Subcutaneous adipose tissue (tissue), 4 donors: Measurements from ENCODE around the gene SYNGR1. TPM values are rescaled to one million over a fixed set of nuclear protein-coding genes. Genes with fewer than 3 reads are reported as not detected.

ENCODE experiments used
- total RNA-seq, 4 donors: library from RNA; depleted of rRNA; stranded (reverse); fragments of >200 nt; gene quantifications; one replicate each; pipeline ENCODE4 v1.1.0, GENCODE V29; 2016
- TF ChIP-seq, protein P1 (sequence below): fragments of 450-650 bp; IDR thresholded peaks from one replicate; pipeline ENCODE4 v1.5.1; 2016; ENCODE audit warnings: low read depth, mild to moderate bottlenecking, control low read depth, antibody characterized with exemption, moderate library complexity

Gene SYNGR1
- total RNA-seq, 4 donors from 2014 or later = 2.6 to 15.3 (median 3.7) TPM

DNA sequence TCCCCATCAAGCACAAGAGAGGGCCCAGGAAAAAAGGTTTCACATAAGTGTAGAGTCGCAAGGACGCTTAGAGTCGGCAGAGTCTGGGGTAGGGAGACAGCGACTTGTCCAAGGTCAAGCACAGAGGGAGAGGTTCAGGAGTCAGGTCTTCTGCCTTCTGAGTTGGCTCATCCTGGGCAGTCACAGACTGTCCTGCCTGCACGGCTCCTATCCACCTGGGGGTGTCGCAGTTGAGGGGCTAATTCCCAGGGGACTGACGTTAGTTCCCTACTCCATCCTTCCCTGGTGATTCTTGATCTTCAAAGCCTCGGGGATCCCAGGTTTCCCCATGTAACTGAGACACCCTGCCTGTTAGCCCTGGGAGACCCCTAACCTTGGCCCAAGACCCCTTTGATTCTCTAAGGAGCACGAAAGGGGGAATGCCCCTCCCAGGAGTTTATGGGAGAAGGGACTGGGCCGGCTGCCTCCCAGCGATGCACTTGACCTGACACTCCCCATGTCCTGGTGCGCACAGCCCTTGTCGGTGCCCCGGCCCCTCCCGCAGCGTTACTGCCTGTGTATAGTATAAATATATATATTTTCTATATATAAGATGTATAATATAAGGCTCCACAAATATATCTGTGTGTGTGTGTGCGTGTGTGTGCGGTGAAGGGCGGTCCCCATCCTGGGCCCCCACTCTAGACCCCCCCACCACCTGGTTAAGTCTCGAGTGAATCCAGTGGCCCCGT is 35.1 kb downstream of the SYNGR1 start:
- TF ChIP-seq, protein P1, sequence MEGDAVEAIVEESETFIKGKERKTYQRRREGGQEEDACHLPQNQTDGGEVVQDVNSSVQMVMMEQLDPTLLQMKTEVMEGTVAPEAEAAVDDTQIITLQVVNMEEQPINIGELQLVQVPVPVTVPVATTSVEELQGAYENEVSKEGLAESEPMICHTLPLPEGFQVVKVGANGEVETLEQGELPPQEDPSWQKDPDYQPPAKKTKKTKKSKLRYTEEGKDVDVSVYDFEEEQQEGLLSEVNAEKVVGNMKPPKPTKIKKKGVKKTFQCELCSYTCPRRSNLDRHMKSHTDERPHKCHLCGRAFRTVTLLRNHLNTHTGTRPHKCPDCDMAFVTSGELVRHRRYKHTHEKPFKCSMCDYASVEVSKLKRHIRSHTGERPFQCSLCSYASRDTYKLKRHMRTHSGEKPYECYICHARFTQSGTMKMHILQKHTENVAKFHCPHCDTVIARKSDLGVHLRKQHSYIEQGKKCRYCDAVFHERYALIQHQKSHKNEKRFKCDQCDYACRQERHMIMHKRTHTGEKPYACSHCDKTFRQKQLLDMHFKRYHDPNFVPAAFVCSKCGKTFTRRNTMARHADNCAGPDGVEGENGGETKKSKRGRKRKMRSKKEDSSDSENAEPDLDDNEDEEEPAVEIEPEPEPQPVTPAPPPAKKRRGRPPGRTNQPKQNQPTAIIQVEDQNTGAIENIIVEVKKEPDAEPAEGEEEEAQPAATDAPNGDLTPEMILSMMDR = no peak

DNA sequence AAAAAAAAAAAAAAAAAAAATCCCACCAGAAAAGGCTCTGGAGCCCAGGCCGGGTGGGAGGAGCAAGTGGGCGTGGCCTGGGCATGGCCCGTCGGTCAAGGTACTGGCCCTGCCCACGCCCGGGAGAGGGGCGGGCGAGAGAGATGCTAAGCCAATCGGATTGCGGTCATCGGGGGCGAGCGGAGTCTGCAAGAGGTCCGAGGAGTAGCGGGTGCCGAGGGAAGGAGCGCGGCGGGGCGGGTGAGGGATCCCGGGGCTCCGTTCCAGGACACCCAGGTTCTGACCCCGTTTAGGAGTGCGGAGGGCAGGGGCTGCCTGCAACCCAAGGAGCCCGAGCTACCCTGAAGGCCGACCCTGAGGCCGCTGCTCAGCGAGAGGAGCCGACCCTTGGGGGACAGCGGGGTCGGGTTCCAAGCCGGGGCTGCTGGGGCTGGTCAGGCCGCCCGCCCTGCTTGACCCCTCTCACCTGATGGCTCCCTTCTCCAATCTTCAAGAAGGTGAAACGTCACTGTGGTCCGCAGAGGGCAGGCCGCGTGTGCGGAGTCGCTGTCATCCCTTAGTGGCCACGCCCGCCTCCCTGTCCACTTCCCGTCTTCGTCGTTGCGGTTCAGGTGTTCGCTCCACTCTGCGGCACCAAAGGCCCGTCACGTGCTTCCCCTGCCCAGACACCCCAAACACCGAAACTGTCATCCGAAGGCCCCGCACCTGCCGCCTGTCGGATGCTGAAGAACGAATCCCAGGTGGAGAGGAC is 38.6 kb downstream of the SYNGR1 start:
- TF ChIP-seq, protein P1 = no peak

DNA sequence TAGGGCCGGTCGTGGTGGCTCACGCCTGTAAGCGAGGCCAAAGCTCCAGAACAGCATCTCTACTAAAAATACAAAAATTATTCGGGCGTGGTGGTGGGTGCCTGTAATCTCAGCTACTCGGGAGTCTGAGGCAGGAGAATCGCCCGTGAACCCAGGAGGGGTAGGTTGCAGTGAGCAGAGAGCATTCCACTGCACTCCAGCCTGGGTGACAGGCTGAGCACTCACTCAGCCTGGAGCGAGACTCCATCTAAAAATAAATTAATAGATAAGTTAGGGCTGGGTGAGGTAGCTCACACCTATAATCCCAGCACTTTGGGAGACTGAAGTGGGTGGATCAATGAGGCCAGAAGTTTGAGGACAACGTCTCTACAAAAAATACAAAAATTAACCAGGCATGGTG is 39.6 kb downstream of the SYNGR1 start:
- TF ChIP-seq, protein P1 = no peak

DNA sequence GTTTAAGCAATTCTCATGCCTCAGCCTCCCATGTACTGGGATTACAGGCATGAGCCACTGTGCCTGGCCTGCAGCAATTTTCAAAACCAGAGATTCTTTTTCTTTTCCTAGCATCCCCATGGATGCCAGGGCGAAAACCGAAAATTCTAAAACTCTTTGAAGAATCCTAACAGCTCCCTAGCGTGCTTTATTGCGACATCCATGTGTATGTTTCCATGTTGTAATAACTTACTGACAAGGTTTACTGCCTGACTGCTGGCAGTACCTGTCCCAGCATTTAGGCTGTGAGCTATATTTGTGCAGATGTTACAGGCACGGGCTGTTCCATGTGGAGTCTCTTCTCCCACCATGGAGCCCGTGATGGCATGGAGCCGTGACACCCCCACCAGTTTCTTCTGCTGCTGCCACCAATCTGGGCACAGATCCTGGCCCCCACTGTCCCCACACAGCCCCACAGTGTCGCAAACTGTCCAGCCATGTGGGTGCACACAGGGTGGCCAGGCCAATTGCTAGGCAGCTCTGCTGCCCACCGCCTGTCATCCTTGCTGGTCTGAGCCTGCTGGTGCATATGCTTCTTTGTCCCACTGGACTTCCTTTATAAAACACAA is 42.7 kb downstream of the SYNGR1 start:
- TF ChIP-seq, protein P1 = no peak

DNA sequence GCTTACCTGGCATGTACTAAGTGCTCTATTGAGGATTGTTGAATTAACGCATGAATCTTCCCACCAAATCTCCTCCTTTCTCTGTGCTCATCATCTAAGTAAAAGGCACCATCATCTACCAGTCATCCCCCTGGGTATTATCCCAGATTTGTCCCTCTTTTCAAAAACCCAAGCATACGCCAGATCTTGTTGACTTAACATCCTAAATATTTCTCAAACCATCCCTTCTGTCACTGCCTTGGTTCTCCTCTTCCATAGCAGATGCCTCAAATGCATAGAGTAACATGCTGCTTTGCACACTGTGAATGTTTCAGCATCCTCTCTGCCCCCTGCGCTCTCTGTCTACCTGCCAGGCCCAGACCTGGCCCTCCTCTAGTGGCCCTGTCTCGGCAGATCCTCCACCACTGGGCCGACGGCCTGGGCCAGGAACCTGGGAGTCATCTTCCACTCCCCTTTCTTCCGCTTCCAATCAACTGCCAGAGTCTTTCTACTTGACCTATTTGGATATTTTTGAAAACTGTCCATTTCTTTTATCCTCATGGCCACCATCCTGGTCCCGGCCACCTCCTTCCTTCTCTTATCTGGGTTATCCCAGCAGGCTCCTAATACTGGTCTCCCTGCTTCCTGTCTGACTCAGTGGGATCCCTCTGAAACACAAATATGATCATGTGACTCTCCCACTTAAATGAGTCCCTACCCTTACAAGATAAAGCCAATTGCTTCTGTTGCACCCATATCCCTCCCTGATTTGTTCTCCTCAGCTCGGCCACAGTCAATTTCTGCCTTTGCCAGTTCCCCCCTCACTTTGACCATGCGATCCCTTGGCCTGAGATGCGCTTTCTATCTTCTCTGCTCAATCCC is 46.4 kb downstream of the SYNGR1 start:
- TF ChIP-seq, protein P1 = no peak

DNA sequence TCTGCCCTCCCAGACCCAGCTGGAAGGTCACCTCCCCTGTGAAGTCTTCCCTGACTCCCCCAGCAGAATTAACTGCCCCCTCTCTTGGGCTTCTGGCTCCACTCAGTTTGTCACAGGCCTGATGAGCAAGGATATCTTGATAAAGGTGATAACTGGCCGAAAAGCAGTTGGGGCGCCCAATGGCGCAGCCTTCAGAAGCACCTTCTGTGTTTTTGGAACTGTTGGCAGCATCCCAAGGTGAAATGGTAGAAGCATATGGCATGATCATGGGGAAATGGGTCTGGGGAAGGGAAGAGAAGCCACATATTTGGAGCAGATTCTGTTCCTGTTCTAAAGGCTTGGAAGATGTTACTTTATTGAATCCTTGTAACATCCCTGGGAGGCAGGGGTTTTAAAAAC is 47.0 kb downstream of the SYNGR1 start:
- TF ChIP-seq, protein P1 = no peak
